BJ (cell line): Measurements from ENCODE around the gene DCAF11. TPM values are rescaled to one million over a fixed set of nuclear protein-coding genes. Genes with fewer than 3 reads are reported as not detected.

ENCODE experiments used
- CTCF ChIA-PET: fragments of 350-600 bp; formaldehyde crosslinking; extraction: SDS; loops from one replicate; lab custom pipeline; 2021; ENCODE audit warnings: antibody characterized with exemption, inconsistent platforms; lab: Yijun Ruan, JAX
- POLR2A ChIA-PET: fragments of 300-600 bp; sonication (Branson Sonifier 250); formaldehyde crosslinking; extraction: SDS; loops from one replicate; lab custom pipeline; 2021; ENCODE audit warnings: antibody characterized with exemption; lab: Charles Lee
- DNase-seq: peaks from one replicate; pipeline ENCODE4 v3.0.0-alpha.2; 2011; ENCODE audit warnings: low read depth
- H3K27me3 ChIP-seq: 2 replicates; pipeline ENCODE4 v1.6.0; 2011; ENCODE audit warnings: low read length; ENCODE audit not compliant: control insufficient read depth, insufficient read depth
- H3K36me3 ChIP-seq: 2 replicates; pipeline ENCODE4 v1.5.1; 2011; ENCODE audit warnings: low read length; ENCODE audit not compliant: control insufficient read depth, insufficient read depth
- H3K4me3 ChIP-seq: 2 replicates; pipeline ENCODE4 v1.5.1; 2011; ENCODE audit warnings: low read depth, mild to moderate bottlenecking, control low read depth, low read length
- polyA plus RNA-seq: library from polyadenylated mRNA; depleted of rRNA; stranded (reverse); fragments of >200 nt; gene quantifications from 2 replicates; pipeline ENCODE4 v1.2.3, GENCODE V29; 2011
- TF ChIP-seq, protein P1 (sequence below): IDR thresholded peaks from 2 replicates; pipeline ENCODE4 v1.5.1; 2011; ENCODE audit warnings: low read depth, mild to moderate bottlenecking, control low read depth, inconsistent platforms, low read length, moderate library complexity; ENCODE audit not compliant: insufficient read depth

The DCAF11 gene
- polyA plus RNA-seq, 1 experiment = 50.0 TPM

DNA sequence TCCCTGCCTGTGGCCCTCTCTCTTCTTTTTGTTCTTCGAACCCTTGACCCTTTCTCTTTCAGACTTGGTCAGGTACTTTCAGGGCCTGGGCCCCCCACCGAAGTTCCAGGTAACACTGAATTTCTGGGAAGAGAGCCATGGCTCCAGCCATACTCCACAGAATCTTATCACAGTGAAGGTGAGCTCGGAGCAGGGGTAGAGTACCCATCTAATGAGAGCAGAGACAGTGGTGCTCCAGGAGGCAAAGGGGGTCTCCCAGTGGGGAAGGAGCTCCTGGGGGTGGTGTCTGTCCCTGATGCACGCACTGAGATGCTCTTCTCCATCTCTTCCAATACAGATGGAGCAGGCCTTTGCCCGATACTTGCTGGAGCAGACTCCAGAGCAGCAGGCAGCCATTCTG, 51.2 kb downstream of the DCAF11 start:
- TF ChIP-seq, protein P1, sequence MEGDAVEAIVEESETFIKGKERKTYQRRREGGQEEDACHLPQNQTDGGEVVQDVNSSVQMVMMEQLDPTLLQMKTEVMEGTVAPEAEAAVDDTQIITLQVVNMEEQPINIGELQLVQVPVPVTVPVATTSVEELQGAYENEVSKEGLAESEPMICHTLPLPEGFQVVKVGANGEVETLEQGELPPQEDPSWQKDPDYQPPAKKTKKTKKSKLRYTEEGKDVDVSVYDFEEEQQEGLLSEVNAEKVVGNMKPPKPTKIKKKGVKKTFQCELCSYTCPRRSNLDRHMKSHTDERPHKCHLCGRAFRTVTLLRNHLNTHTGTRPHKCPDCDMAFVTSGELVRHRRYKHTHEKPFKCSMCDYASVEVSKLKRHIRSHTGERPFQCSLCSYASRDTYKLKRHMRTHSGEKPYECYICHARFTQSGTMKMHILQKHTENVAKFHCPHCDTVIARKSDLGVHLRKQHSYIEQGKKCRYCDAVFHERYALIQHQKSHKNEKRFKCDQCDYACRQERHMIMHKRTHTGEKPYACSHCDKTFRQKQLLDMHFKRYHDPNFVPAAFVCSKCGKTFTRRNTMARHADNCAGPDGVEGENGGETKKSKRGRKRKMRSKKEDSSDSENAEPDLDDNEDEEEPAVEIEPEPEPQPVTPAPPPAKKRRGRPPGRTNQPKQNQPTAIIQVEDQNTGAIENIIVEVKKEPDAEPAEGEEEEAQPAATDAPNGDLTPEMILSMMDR = no peak
- no peak for DNase-seq
- ChIA-PET CTCF (interaction anchor here (0.6 to 0.7 kb wide), 2 partner anchors 8 to 114 kb away, joined by 3 read pairs; partner anchors contain the start of gene CARMIL3), POLR2A (no interaction called here)
- H3K4me3 ChIP-seq = no peak overlapping the region
- peaks cover 33% of the 10 kb centered on the region for H3K36me3 ChIP-seq
- H3K27me3 ChIP-seq = no peaks in the 10 kb centered on the region

DNA sequence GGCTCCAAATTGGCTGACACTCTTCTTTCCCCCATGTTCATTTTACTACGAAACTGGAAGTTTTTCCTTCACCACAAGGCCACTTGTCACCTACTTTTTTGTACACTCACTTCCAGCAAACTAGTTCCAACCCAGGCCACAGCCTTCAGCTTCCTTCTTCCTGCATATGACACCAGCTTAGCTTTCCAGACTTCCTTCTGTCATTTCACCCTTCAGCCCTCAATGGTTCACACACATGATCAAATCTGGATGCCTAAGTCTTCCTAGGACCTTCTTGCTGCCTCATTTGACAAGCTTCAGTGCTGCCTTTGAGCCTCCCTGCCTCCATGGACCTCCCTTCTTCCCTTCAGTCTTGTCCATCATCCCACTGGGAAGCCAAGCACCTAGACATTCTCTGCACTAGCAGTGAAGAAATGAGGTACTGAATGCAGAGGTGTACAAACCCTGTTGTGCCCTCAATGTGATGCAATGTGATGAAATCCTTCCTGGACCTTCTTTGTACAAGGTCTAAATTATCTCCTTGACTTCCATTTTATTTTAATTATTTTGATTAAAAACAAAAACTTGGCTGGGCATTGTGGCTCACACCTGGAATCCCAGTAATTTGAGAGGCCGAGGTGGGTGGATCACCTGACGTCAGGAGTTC, 53.0 kb downstream of the DCAF11 start:
- TF ChIP-seq, protein P1 = no peak
- POLR2A ChIA-PET = no interaction called here
- Histone ChIP-seq H3K36me3 (peaks cover 35% of the 10 kb centered on the region), H3K27me3 (no peaks in the 10 kb centered on the region), H3K4me3 (no peak overlapping the region)
- CTCF ChIA-PET = no interaction called here
- no peak for DNase-seq

DNA sequence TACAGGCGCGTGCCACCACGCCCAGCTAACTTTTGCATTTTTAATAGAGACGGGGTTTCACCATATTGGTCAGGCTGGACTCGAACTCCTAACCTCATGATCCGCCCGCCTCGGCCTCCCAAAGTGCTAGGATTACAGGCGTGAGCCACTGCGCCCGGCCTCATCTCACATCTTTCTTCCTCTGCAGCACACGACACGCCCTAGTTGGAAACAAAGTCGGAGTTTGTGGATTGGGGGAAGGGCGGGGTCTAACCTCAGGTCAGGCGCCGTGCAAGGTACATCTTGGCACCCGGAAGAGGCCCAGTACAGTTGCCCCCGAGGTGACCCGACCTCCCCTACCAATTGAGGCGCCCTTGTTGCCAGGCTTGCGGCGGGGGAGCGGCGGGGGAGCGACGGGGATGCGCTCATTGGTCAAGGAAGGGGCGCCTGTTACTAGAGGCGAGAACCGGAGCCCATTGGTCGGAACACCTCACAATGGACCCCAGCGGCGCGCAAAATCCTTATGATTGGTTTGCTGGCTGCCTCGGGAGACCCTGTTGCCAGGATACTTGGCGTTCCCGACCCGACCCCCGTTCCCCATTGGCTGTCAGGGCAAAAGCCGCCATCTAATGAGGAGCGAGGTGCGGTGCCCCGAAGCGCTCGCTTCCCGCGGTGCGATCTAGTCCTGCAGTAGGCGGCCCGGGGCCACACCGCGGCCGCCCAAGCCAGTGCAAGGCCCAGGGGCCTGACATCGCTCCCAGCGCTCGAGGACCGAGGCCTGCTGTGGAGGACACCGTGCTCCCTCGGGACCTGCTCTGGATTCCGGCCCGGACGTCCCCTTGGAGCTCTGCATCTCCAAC, 57.1 kb downstream of the DCAF11 start, which contains the start of gene REC8:
Gene REC8, plus strand, starts transcription at position 659 of the 839 bp plus-strand sequence. CDS start 473 bp downstream, outside the sequence.
- Histone ChIP-seq H3K4me3 (no peak within 1 kb of the TSS), H3K27me3 (no peaks in the 10 kb centered on the region), H3K36me3 (peaks cover 20% of the 10 kb centered on the region)
- POLR2A ChIA-PET = no interaction called here
- DNase-seq = no peak
- TF ChIP-seq, protein P1 = no peak
- CTCF ChIA-PET = interaction anchor here (1.0 to 3.1 kb wide), 3 partner anchors 10 to 128 kb away, joined by 3 to 12 read pairs (median 6); partner anchors contain the start of genes DHRS1, IRF9 and NOP9

DNA sequence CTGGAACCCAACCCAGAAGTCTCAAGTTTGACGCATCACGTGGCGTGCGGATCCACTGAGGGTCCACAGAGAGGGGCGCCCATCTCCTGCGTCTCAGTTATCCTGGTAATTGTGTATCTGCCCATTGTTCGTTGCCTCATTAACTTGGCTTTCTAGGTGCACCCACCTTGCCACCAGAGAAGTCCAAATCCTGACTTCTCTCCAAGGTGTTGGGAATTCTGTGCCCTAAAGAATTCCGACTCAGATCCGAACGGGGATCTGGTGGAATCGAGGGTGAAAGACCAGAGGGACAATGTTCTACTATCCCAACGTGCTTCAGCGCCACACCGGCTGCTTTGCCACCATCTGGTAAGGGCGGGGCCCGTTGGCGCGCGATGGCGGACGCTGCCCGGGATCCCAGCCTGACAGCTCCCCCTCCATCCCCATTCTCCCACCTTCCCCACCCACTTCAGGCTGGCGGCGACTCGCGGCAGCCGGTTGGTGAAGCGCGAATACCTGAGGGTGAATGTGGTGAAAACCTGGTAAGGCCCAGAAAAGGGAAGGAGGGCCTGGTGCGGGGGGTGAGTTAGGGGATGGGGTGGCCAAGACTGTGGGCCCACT, 57.8 kb downstream of the DCAF11 start:
- TF ChIP-seq, protein P1 = no peak
- Histone ChIP-seq H3K36me3 (peaks cover 21% of the 10 kb centered on the region), H3K27me3 (no peaks in the 10 kb centered on the region), H3K4me3 (no peak overlapping the region)
- no peak for DNase-seq
- POLR2A ChIA-PET = no interaction called here
- CTCF ChIA-PET = interaction anchor here (3.1 kb wide), 1 partner anchor 11 kb away, joined by 12 read pairs; the partner anchor contains the start of gene IRF9
